Thoracic aorta (tissue), 2 donors: ENCODE results near the gene LZTS3. TPM values are rescaled to one million over a fixed set of nuclear protein-coding genes. Genes with fewer than 3 reads are reported as not detected.

Experiments used
- ATAC-seq: fragments of 150-250 bp; one replicate; pipeline ENCODE4 v1.8.0; 2017; ENCODE audit warnings: low read depth; ENCODE audit not compliant: insufficient number of reproducible peaks, low FRiP score
- DNase-seq: peaks from one replicate; pipeline ENCODE4 v3.0.0-alpha.2; 2020; ENCODE audit warnings: low spot score
- H3K27ac ChIP-seq, 2 donors: fragments of 200-600 bp; sonication (generic); 1 replicate in 1 of 2; 2 replicates in 1 of 2; pipeline ENCODE4 v1.5.1; 2016; ENCODE audit warnings: mild to moderate bottlenecking in 2 of 2, moderate library complexity in 2 of 2
- H3K27me3 ChIP-seq: fragments of 200-600 bp; sonication (generic); replicated peaks from 2 replicates; pipeline ENCODE4 v1.6.0; 2016; ENCODE audit warnings: mild to moderate bottlenecking; ENCODE audit not compliant: insufficient read depth
- H3K36me3 ChIP-seq: fragments of 200-600 bp; sonication (generic); one replicate; pipeline ENCODE4 v1.5.1; 2016
- H3K4me1 ChIP-seq, 2 donors: fragments of 200-600 bp; sonication (generic); 1 replicate in 1 of 2; 2 replicates in 1 of 2; pipeline versions ENCODE4 v1.5.1 to v1.6.0; 2016; ENCODE audit warnings: low read depth in 2 of 2, mild to moderate bottlenecking in 1 of 2; ENCODE audit not compliant: control insufficient read depth in 1 of 2
- H3K4me3 ChIP-seq: fragments of 200-600 bp; sonication (generic); 2 replicates; pipeline ENCODE4 v1.5.1; 2016; ENCODE audit warnings: mild to moderate bottlenecking
- H3K9me3 ChIP-seq: fragments of 200-600 bp; sonication (generic); 2 replicates; pipeline ENCODE4 v1.5.1; 2016
- CTCF ChIP-seq: fragments of 200-600 bp; sonication (generic); IDR thresholded peaks from one replicate; pipeline ENCODE4 v1.5.1; 2019; ENCODE audit warnings: antibody characterized with exemption
- total RNA-seq, 2 donors: library from RNA; depleted of rRNA; stranded (reverse); fragments of >200 nt; gene quantifications; one replicate each; pipeline versions ENCODE4 v1.1.0 to v1.2.3, GENCODE V29; 2016

Gene LZTS3
- total RNA-seq, 2 donors from 2014 or later: 9.5 to 18.1 TPM

- no peaks in the 10 kb centered on the region for H3K9me3 ChIP-seq
- DNase-seq: no peak
- no peaks in the 10 kb centered on the region for H3K27me3 ChIP-seq
- no peak for ATAC-seq
- H3K36me3 ChIP-seq: peaks cover 78% of the 10 kb centered on the region
- no peak overlapping the region for H3K4me3 ChIP-seq
- H3K4me1 ChIP-seq: no peaks in the 10 kb centered on the region
- H3K27ac ChIP-seq: no peak overlapping the region
- TF ChIP-seq CTCF: no peak
These were observed 21.4 kb upstream of the LZTS3 start for GRCh38 chr20:3194617-3195280.

GRCh38 chr20:3193806-3194616 lies 20.7 kb upstream of the LZTS3 start:
- DNase-seq (no peak), ATAC-seq (no peak)
- H3K4me3 ChIP-seq: no peak overlapping the region
- H3K27ac ChIP-seq: no peak overlapping the region
- H3K27me3 ChIP-seq: no peaks in the 10 kb centered on the region
- H3K9me3 ChIP-seq: no peaks in the 10 kb centered on the region
- no peak for TF ChIP-seq CTCF
- peaks cover 75% of the 10 kb centered on the region for H3K36me3 ChIP-seq
- no peaks in the 10 kb centered on the region for H3K4me1 ChIP-seq

- no peak for DNase-seq
These were observed 19.1 kb upstream of the LZTS3 start for GRCh38 chr20:3192226-3193015.

GRCh38 chr20:3190681-3191111 lies 17.3 kb upstream of the LZTS3 start:
- no peak overlapping the region for H3K27ac ChIP-seq
- peaks cover 64% of the 10 kb centered on the region for H3K36me3 ChIP-seq
- no peaks in the 10 kb centered on the region for H3K9me3 ChIP-seq
- no peaks in the 10 kb centered on the region for H3K4me1 ChIP-seq
- no peaks in the 10 kb centered on the region for H3K27me3 ChIP-seq
- DNase-seq: no peak
- no peak overlapping the region for H3K4me3 ChIP-seq
- ATAC-seq: no peak
- TF ChIP-seq CTCF: no peak

More at GRCh38 chr20:3192226-3193015, 19.1 kb upstream of the LZTS3 start:
- Histone ChIP-seq H3K9me3 (no peaks in the 10 kb centered on the region), H3K27ac (no peak overlapping the region), H3K4me3 (no peak overlapping the region), H3K27me3 (no peaks in the 10 kb centered on the region), H3K36me3 (peaks cover 73% of the 10 kb centered on the region), H3K4me1 (no peaks in the 10 kb centered on the region)
- ATAC-seq: no peak
- no peak for TF ChIP-seq CTCF
